ENCODE results near the gene TEFM.

Gene TEFM

DNA sequence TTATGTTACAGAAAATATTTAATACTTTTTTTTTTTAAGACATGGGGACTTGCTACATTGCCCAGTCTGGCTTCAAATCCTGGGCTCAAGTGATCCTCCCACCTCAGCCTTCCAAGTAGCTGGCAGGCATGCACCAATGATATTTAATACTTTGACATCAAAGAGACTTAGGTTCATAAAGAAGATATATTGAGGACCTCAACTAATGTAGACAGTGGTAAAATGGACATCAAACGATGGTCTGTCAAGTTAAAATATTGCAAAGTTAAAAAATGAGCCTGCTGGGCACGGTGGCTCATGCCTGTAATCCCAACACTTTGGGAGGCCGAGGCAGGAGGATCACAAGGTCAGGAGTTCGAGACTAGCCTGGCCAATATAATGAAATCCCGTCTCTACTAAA lies 8.7 kb downstream of the TEFM start:
- no peak for DNase-seq (ENCODE audit: low read depth)
- no peak overlapping the region for H3K4me3 ChIP-seq (ENCODE audit: low read depth, low read length)
- TF ChIP-seq, protein P1, sequence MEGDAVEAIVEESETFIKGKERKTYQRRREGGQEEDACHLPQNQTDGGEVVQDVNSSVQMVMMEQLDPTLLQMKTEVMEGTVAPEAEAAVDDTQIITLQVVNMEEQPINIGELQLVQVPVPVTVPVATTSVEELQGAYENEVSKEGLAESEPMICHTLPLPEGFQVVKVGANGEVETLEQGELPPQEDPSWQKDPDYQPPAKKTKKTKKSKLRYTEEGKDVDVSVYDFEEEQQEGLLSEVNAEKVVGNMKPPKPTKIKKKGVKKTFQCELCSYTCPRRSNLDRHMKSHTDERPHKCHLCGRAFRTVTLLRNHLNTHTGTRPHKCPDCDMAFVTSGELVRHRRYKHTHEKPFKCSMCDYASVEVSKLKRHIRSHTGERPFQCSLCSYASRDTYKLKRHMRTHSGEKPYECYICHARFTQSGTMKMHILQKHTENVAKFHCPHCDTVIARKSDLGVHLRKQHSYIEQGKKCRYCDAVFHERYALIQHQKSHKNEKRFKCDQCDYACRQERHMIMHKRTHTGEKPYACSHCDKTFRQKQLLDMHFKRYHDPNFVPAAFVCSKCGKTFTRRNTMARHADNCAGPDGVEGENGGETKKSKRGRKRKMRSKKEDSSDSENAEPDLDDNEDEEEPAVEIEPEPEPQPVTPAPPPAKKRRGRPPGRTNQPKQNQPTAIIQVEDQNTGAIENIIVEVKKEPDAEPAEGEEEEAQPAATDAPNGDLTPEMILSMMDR (conservative IDR thresholded peaks at IDR 0.05; ENCODE audit: low read depth, low read length): no peak

DNA sequence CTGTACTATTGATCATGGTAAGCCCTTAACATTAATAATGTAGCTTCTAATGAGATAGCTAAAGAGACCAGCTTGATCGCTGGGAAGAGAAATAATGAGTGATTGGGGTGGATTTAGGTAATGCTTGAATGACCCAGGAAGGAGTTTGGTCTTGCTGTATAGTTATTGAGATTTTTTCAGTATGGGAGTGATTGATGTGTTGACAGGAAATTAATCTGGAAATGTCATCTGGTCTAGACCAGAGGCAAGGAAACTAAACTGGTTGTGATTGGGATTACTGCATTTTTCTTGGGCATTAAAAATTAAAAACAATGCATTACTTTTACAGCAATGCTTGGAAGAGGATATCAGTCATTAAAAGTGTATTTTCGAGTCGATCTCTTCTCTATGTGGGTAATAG lies 11.8 kb downstream of the TEFM start:
- no peak overlapping the region for H3K4me3 ChIP-seq (ENCODE audit: low read depth, low read length)
- TF ChIP-seq, protein P1 (conservative IDR thresholded peaks at IDR 0.05; ENCODE audit: low read depth, low read length): no peak
- DNase-seq (ENCODE audit: low read depth): no peak

DNA sequence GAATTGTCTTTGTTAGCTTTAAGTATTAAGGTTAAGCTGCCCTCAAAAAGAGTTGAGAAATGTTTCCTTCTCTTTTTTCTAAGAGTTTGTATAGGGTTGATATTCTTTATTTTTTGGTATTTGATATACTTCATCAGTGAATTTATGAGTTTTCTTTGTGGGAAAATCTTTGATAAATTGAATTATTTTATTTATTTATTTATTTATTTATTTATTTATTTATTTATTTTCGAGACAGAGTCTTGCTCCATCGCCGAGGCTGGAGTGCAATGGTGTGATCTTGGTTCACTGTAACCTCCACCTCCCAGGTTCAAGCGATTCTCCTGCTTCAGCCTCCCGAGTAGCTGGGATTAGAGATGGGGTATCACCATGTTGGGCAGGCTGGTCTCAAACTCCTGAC lies 19.9 kb downstream of the TEFM start:
- no peak for DNase-seq (ENCODE audit: low read depth)
- TF ChIP-seq, protein P1 (conservative IDR thresholded peaks at IDR 0.05; ENCODE audit: low read depth, low read length): no peak
- H3K4me3 ChIP-seq (ENCODE audit: low read depth, low read length): no peak overlapping the region

DNA sequence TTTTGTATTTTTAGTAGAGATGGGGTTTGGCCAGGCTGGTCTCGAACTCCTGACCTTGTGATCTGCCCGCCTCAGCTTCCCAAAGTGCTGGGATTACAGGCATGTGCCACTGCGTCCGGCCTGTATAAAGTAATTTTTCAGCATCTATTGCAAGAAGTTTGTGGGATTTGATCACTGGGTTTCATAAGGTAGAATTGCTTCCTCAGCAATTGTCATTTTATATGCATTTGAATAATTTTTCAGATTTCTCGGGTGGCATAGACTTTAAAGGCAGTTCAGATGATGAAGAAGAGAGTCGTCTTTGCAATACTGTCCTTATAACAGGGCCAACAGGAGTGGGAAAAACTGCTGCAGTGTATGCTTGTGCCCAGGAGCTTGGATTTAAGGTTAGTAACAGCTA lies 37.0 kb downstream of the TEFM start:
- DNase-seq (ENCODE audit: low read depth): no peak
- H3K4me3 ChIP-seq (ENCODE audit: low read depth, low read length): no peak overlapping the region
- TF ChIP-seq, protein P1 (conservative IDR thresholded peaks at IDR 0.05; ENCODE audit: low read depth, low read length): no peak

DNA sequence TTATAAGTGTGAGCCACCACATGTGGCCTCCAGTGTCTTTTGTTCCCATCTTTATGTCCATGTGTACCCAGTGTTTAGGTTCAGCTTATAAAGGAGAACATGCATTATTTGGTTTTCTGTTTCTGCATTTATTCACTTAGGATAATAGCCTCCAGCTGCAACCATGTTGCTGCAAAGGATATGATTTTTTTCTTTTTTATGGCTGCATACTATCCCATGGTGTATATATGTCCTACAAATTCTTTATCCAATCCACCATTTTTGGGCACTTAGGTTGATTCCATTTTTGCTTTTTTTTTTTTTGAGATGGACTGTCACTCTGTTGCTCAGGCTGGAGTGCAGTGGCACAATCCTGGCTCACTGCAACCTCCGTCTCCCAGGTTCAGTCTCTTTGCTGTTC lies 41.4 kb downstream of the TEFM start:
- no peak for DNase-seq (ENCODE audit: low read depth)
- TF ChIP-seq, protein P1 (conservative IDR thresholded peaks at IDR 0.05; ENCODE audit: low read depth, low read length): no peak
- H3K4me3 ChIP-seq (ENCODE audit: low read depth, low read length): no peak overlapping the region

DNA sequence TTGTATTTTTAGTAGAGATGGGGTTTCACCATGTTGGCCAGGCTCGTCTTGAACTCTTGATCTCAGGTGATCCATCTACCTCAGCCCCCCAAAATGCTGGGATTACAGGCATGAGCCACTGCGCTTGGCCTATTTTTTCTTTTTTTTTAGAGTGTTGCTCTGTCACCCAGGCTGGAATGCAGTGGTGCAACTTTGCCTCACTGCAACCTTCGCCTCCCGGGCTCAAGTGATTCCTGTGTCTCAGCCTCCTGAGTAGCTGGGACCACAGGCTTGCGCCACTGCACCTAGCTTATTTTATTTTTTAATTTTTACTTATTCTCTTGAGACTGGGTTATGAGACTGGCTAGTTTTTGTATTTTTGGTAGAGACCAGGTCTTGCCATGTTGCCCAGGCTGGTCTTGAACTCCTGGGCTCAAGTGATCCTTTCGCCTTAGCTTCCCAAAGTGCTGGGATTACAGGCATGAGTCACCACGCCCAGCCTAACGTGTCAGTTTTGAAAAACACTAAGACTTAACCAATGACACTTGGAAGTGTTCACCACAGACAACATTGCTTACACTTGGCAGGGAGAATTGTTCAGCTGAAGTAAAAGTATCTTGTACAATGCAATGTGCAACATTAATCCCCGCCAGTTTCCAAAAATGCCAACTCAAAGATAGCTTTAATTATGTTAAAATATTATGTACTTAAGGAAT lies 47.3 kb downstream of the TEFM start:
- H3K4me3 ChIP-seq (ENCODE audit: low read depth, low read length): no peak overlapping the region
- peak; percentile 23 for DNase-seq (ENCODE audit: low read depth)
- TF ChIP-seq, protein P1 (conservative IDR thresholded peaks at IDR 0.05; ENCODE audit: low read depth, low read length): no peak

DNA sequence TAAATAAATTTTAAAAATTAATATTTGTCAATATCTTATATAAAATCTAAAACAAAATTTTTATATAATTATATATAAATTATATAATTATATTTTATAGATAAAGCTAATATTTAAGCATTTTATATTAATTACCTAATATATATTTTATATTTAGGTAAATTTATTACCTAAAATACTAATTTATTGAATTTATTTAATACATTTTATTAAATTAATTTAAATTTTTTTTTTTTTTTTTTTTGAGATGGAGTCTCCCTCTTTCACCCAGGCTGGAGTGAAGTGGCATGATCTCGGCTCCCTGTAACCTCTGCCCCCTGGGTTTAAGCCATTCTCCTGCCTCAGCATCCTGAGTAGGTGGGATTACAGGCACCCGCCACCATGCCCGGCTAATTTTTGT lies 51.9 kb downstream of the TEFM start:
- no peak overlapping the region for H3K4me3 ChIP-seq (ENCODE audit: low read depth, low read length)
- no peak for DNase-seq (ENCODE audit: low read depth)
- TF ChIP-seq, protein P1 (conservative IDR thresholded peaks at IDR 0.05; ENCODE audit: low read depth, low read length): no peak

All from choroid plexus epithelial cell (primary cell).